HG02943 (cell line): ENCODE results near the gene C17orf50.

ENCODE experiments used
- ATAC-seq: cut with Tn5 transposase; IDR thresholded peaks from one replicate; pipeline ENCODE4 v1.9.1; 2021; ENCODE audit warnings: mild to moderate bottlenecking, low read depth, moderate library complexity; ENCODE audit not compliant: unreplicated experiment

The C17orf50 gene

GRCh38 chr17:35732806-35733136 lies 27.9 kb upstream of the C17orf50 start:
- no peak for ATAC-seq

- ATAC-seq = no peak
Measured at GRCh38 chr17:35733366-35733765, 27.3 kb upstream of the C17orf50 start.

GRCh38 chr17:35734396-35734795 lies 26.3 kb upstream of the C17orf50 start:
- ATAC-seq = no peak

GRCh38 chr17:35735036-35735805 lies 25.5 kb upstream of the C17orf50 start:
- ATAC-seq = no peak

- ATAC-seq = no peak
Measured at GRCh38 chr17:35736236-35736635, 24.5 kb upstream of the C17orf50 start.

GRCh38 chr17:35738519-35739133 lies 22.1 kb upstream of the C17orf50 start:
- ATAC-seq = no peak

- ATAC-seq = no peak
Measured at GRCh38 chr17:35740216-35740615, 20.5 kb upstream of the C17orf50 start.

- no peak for ATAC-seq
Measured at GRCh38 chr17:35740997-35741931, 19.4 kb upstream of the C17orf50 start.

- no peak for ATAC-seq
Measured at GRCh38 chr17:35742496-35742895, 18.2 kb upstream of the C17orf50 start.

- no peak for ATAC-seq
Measured at GRCh38 chr17:35742896-35743477, 17.7 kb upstream of the C17orf50 start.

- no peak for ATAC-seq
Measured at GRCh38 chr17:35743626-35744328, 16.9 kb upstream of the C17orf50 start.

- no peak for ATAC-seq
Measured at GRCh38 chr17:35744830-35745229, 15.9 kb upstream of the C17orf50 start.

GRCh38 chr17:35745246-35745645 lies 15.4 kb upstream of the C17orf50 start:
- ATAC-seq = no peak

GRCh38 chr17:35745749-35746320 lies 14.9 kb upstream of the C17orf50 start:
- no peak for ATAC-seq

- no peak for ATAC-seq
Measured at GRCh38 chr17:35747540-35748017, 13.1 kb upstream of the C17orf50 start.

GRCh38 chr17:35748341-35748841 lies 12.3 kb upstream of the C17orf50 start:
- no peak for ATAC-seq

GRCh38 chr17:35748979-35749378 lies 11.7 kb upstream of the C17orf50 start:
- no peak for ATAC-seq

GRCh38 chr17:35749560-35750412 lies 10.9 kb upstream of the C17orf50 start:
- ATAC-seq = no peak
